ENCODE results near the gene IFNL1.

DNA sequence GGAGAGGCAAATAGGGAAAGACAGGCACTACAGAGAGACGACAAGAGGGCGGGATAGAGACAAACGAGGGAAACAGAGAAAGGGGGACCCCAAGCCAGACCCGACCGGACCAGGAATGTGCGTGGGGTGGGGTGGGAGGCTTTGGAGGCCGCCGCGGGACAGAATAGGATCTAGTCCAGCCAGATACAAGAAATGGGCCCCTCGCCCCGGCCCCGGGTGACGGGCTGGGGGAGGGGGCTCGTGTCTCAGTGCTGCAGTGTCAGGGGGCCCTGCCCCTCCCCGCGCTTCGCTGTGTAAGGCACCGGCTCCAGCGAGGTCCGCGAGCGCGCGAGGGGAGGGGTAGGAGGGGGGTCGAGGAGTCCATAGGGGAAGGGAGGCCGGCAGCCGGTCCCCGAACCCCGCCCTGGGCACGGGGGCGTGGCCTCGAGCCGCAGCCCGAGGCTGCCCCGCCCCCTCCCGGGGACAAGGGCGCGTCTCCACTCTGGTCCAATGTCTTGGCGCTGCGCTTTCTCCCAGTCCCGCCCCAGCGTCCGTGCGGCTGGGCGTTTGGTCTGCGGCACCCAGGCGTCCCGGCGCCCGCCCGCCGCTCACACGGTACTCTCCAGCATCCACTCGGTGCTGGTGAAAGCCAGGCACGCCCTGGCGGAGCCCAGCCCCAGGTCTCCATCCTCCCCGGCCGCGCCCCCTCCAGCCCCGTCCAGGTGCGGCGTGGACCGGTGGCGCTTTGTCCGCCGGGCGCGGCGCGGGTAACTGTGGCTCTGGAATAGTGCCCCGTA, 11.0 kb downstream of the IFNL1 start:
- TF ChIP-seq, protein P1, sequence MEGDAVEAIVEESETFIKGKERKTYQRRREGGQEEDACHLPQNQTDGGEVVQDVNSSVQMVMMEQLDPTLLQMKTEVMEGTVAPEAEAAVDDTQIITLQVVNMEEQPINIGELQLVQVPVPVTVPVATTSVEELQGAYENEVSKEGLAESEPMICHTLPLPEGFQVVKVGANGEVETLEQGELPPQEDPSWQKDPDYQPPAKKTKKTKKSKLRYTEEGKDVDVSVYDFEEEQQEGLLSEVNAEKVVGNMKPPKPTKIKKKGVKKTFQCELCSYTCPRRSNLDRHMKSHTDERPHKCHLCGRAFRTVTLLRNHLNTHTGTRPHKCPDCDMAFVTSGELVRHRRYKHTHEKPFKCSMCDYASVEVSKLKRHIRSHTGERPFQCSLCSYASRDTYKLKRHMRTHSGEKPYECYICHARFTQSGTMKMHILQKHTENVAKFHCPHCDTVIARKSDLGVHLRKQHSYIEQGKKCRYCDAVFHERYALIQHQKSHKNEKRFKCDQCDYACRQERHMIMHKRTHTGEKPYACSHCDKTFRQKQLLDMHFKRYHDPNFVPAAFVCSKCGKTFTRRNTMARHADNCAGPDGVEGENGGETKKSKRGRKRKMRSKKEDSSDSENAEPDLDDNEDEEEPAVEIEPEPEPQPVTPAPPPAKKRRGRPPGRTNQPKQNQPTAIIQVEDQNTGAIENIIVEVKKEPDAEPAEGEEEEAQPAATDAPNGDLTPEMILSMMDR (IDR thresholded peaks at IDR 0.05), result no peak
- TF ChIP-seq POLR2A (IDR thresholded peaks at IDR 0.05), result no peak

Data from tibial nerve (tissue), 3 donors.